Measurements from ENCODE around the gene MKI67. TPM values are rescaled to one million over a fixed set of nuclear protein-coding genes. Genes with fewer than 3 reads are reported as not detected.

Gene MKI67
- total and polyA plus RNA-seq, 10 of the 15 experiments (the other 5 are each of a cell fraction or from before 2014, with no cell fraction given): 22.3 to 183 (median 82.9) TPM

DNA sequence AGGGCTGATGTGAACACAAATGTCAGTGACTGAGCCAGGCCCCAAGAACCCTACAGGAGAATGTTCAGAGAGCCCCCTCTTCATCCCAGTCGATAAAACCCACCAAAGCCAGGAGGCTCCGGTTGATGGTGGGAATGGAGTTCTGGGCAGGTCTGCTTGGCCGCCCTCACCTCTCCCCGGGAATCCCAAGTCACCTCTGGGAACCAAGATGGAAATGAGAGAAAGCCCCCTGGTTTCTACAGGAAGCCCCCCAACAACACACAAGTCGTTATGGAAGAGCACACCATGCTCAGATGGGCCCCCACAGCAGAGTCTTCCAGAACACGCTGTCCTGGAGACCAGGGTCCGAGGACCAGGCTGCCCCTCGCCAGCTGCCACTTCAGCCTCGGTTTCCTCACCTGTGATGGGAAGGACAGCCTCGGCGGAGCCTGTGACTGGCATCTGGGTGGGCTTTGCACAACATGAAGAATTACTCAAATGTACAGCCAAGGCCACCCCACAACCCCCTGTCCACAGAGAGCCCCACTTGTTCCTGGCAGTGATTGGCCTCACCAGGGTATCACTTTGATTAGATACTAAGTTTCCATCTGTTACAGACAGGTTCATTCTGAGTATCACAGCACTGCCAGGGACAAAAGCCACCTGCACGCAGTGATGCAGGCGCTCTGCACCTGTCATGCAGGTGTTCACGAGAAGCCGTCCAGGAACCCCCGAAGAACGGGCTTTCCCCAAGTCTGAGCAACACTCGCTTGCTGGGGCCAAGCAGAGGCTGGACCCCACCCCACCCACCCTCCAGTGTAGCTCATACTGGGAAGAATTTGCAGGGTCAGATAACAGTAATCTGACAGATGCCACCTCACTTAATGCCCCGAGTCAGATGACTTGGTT is 57.6 kb downstream of the MKI67 start:
- RAD21 ChIA-PET (ENCODE audit: unreplicated experiment): interaction anchor here (0.8 to 2.4 kb wide), 17 partner anchors 10 to 353 kb away, joined by 3 to 103 read pairs (median 5); no protein-coding TSS in a partner anchor
- H3K4me2 ChIP-seq (ENCODE audit: control insufficient read depth, insufficient read depth): no peak overlapping the region
- intact Hi-C loops (cut with micrococcal nuclease; ENCODE audit: unreplicated experiment) (loop anchor here (1.0 to 2.0 kb wide), 5 partner anchors 33 to 352 kb away; no protein-coding TSS in a partner anchor), in situ Hi-C loops (cut with MboI) (no loop called here)
- peaks cover 0 to 13% of the 10 kb centered on the region in 2 experiments; a peak in 3 of 4 replicates for H3K36me3 ChIP-seq (ENCODE audit: control insufficient read depth in 2 of 2, insufficient read depth in 2 of 2, low read length in 1 of 2)
- no peak for ATAC-seq
- no peak overlapping the region for H3K4me3 ChIP-seq
- WGBS (ENCODE audit: insufficient coverage, insufficient replicate concordance, low lambda C conversion rate, missing lambda C conversion rate): 78% methylated on average over 19 of the region's 19 CpGs
- H3K27ac ChIP-seq (ENCODE audit: control insufficient read depth, insufficient read depth): no peak overlapping the region
- SMC1A ChIA-PET (ENCODE audit: uncharacterized antibody, unreplicated experiment): interaction anchor here (0.6 to 5.5 kb wide), 17 partner anchors 8 to 504 kb away, joined by 3 to 128 read pairs (median 4); no protein-coding TSS in a partner anchor
- peaks cover 20% of the 10 kb centered on the region for H3K4me1 ChIP-seq (ENCODE audit: control insufficient read depth, insufficient read depth, low read length)
- H3K9me3 ChIP-seq (replicated peaks; ENCODE audit: control insufficient read depth, insufficient read depth, low read length): no peaks in the 10 kb centered on the region
- H4K20me1 ChIP-seq (ENCODE audit: control insufficient read depth, insufficient read depth): no peaks in the 10 kb centered on the region
- POLR2A ChIA-PET: interaction anchor here (1.0 to 1.3 kb wide), 4 partner anchors 20 to 34 kb away, joined by 3 to 4 read pairs (median 3); no protein-coding TSS in a partner anchor
- no peaks in the 10 kb centered on the region for H3K79me2 ChIP-seq (ENCODE audit: control insufficient read depth, insufficient read depth, low read length)
- no peak for TF ChIP-seq POLR2AphosphoS2 (IDR thresholded peaks at IDR 0.05; ENCODE audit: low read depth, low read length)
- TF ChIP-seq MTA3 (IDR thresholded peaks at IDR 0.05; ENCODE audit: borderline replicate concordance, low read length): no peak
- TF ChIP-seq, protein P1, sequence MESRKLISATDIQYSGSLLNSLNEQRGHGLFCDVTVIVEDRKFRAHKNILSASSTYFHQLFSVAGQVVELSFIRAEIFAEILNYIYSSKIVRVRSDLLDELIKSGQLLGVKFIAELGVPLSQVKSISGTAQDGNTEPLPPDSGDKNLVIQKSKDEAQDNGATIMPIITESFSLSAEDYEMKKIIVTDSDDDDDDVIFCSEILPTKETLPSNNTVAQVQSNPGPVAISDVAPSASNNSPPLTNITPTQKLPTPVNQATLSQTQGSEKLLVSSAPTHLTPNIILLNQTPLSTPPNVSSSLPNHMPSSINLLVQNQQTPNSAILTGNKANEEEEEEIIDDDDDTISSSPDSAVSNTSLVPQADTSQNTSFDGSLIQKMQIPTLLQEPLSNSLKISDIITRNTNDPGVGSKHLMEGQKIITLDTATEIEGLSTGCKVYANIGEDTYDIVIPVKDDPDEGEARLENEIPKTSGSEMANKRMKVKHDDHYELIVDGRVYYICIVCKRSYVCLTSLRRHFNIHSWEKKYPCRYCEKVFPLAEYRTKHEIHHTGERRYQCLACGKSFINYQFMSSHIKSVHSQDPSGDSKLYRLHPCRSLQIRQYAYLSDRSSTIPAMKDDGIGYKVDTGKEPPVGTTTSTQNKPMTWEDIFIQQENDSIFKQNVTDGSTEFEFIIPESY (IDR thresholded peaks at IDR 0.05): no peak
- TF ChIP-seq, protein P2, sequence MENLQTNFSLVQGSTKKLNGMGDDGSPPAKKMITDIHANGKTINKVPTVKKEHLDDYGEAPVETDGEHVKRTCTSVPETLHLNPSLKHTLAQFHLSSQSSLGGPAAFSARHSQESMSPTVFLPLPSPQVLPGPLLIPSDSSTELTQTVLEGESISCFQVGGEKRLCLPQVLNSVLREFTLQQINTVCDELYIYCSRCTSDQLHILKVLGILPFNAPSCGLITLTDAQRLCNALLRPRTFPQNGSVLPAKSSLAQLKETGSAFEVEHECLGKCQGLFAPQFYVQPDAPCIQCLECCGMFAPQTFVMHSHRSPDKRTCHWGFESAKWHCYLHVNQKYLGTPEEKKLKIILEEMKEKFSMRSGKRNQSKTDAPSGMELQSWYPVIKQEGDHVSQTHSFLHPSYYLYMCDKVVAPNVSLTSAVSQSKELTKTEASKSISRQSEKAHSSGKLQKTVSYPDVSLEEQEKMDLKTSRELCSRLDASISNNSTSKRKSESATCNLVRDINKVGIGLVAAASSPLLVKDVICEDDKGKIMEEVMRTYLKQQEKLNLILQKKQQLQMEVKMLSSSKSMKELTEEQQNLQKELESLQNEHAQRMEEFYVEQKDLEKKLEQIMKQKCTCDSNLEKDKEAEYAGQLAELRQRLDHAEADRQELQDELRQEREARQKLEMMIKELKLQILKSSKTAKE (IDR thresholded peaks at IDR 0.05; ENCODE audit: low read depth, poor library complexity, severe bottlenecking): no peak
- no peak for TF ChIP-seq SMARCA5 (IDR thresholded peaks at IDR 0.05)
- TF ChIP-seq TCF12 (IDR thresholded peaks at IDR 0.05; ENCODE audit: low read depth, low read length): peak; percentile 15; the same call in 1 of the 2 replicates
- TF ChIP-seq, protein P3, sequence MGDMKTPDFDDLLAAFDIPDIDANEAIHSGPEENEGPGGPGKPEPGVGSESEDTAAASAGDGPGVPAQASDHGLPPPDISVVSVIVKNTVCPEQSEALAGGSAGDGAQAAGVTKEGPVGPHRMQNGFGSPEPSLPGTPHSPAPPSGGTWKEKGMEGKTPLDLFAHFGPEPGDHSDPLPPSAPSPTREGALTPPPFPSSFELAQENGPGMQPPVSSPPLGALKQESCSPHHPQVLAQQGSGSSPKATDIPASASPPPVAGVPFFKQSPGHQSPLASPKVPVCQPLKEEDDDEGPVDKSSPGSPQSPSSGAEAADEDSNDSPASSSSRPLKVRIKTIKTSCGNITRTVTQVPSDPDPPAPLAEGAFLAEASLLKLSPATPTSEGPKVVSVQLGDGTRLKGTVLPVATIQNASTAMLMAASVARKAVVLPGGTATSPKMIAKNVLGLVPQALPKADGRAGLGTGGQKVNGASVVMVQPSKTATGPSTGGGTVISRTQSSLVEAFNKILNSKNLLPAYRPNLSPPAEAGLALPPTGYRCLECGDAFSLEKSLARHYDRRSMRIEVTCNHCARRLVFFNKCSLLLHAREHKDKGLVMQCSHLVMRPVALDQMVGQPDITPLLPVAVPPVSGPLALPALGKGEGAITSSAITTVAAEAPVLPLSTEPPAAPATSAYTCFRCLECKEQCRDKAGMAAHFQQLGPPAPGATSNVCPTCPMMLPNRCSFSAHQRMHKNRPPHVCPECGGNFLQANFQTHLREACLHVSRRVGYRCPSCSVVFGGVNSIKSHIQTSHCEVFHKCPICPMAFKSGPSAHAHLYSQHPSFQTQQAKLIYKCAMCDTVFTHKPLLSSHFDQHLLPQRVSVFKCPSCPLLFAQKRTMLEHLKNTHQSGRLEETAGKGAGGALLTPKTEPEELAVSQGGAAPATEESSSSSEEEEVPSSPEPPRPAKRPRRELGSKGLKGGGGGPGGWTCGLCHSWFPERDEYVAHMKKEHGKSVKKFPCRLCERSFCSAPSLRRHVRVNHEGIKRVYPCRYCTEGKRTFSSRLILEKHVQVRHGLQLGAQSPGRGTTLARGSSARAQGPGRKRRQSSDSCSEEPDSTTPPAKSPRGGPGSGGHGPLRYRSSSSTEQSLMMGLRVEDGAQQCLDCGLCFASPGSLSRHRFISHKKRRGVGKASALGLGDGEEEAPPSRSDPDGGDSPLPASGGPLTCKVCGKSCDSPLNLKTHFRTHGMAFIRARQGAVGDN (IDR thresholded peaks at IDR 0.05): no peak
- TF ChIP-seq SUZ12 (IDR thresholded peaks at IDR 0.05; ENCODE audit: unreplicated experiment): no peak
- no peaks in the 10 kb centered on the region for H3K27me3 ChIP-seq (replicated peaks in 1 of 2; ENCODE audit: control insufficient read depth in 2 of 2, insufficient read depth in 2 of 2, low read length in 1 of 2)
- DNase-seq (ENCODE audit: low read depth, low spot score): no peak
- FAIRE-seq: no peak
- BruUV-seq (replicated peaks): no TSS peak
- no peak overlapping the region for H3K9ac ChIP-seq (ENCODE audit: control insufficient read depth, insufficient read depth, low read length)
- CTCF ChIA-PET: interaction anchor here (0.5 to 9.4 kb wide), 31 partner anchors 10 to 353 kb away, joined by 3 to 277 read pairs (median 4); no protein-coding TSS in a partner anchor
- no peak overlapping the region for H2AFZ ChIP-seq (ENCODE audit: control insufficient read depth, low read depth, low read length)
